Middle frontal gyrus (tissue), 1 donor: ENCODE data around the gene ABCC4.

ENCODE experiments used
- DNase-seq: peaks from one replicate; pipeline ENCODE4 v3.0.0-alpha.2; 2015; ENCODE audit warnings: low spot score; ENCODE audit errors: extremely low spot score

The ABCC4 gene

GRCh38 chr13:95067303-95067702, 233.9 kb downstream of the ABCC4 start:
- DNase-seq, result no peak

- no peak for DNase-seq
These were observed 241.2 kb downstream of the ABCC4 start for GRCh38 chr13:95060014-95060519.

GRCh38 chr13:95059306-95059705, 241.9 kb downstream of the ABCC4 start:
- no peak for DNase-seq

GRCh38 chr13:95058680-95059079, 242.6 kb downstream of the ABCC4 start:
- DNase-seq, result no peak

- DNase-seq, result no peak
These were observed 245.0 kb downstream of the ABCC4 start for GRCh38 chr13:95056266-95056665.

- no peak for DNase-seq
These were observed 250.2 kb downstream of the ABCC4 start for GRCh38 chr13:95050800-95051615.

GRCh38 chr13:95049772-95050171, 251.5 kb downstream of the ABCC4 start:
- no peak for DNase-seq

GRCh38 chr13:95044452-95045205, 256.6 kb downstream of the ABCC4 start:
- no peak for DNase-seq

GRCh38 chr13:95039415-95039814, 261.8 kb downstream of the ABCC4 start:
- DNase-seq, result no peak

- DNase-seq, result no peak
These were observed 262.3 kb downstream of the ABCC4 start for GRCh38 chr13:95038949-95039348.

GRCh38 chr13:95035311-95036109, 265.7 kb downstream of the ABCC4 start:
- no peak for DNase-seq

GRCh38 chr13:95033890-95034289, 267.4 kb downstream of the ABCC4 start:
- DNase-seq, result no peak

- no peak for DNase-seq
These were observed 269.1 kb downstream of the ABCC4 start for GRCh38 chr13:95032121-95032520.

GRCh38 chr13:95030821-95031343, 270.4 kb downstream of the ABCC4 start:
- no peak for DNase-seq

- no peak for DNase-seq
These were observed 273.6 kb downstream of the ABCC4 start for GRCh38 chr13:95027638-95028037.

GRCh38 chr13:95025116-95025515, 276.1 kb downstream of the ABCC4 start:
- DNase-seq, result no peak

GRCh38 chr13:95023405-95023804, 277.8 kb downstream of the ABCC4 start:
- DNase-seq, result no peak

- no peak for DNase-seq
These were observed 280.8 kb downstream of the ABCC4 start for GRCh38 chr13:95020298-95020987.

- no peak for DNase-seq
These were observed 281.4 kb downstream of the ABCC4 start for GRCh38 chr13:95019886-95020285.

- DNase-seq, result no peak
These were observed 293.9 kb downstream of the ABCC4 start for GRCh38 chr13:95007322-95007721.

GRCh38 chr13:95005300-95005699, 296.0 kb downstream of the ABCC4 start:
- DNase-seq, result no peak
